Measurements from ENCODE around the gene GOLGA7B.
A peak's percentile ranks its signal among the peaks of the same experiment; 100 is the strongest.

The GOLGA7B gene

DNA sequence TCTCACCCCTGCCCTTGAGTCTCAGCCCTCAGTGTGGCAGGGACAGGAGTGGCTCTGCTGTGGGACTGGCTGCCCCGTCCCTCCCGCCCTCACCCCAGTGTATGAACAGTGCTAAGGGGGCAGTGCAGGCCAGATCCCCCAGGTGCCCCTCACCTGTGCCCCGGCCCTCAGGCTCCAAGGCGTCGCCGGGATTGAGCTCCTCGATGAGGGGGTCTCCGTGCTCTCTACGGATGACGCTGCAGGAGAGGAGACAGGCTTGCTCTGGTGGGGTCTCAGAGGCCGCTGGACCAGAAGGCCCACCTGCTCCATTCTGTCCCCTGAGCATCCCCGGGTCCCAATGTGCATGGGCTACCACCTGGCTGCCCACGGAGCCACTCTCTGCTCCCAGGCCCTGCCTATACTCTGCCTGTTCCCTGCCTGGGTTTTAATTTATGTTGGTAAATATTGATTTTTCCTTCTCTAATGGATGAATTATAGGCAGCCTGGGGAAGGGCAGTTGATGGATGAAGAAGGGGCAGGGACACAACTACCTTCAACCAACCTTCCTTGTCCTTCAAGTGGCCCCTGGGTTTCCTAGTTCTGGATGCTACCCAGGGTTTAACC is 47.2 kb downstream of the GOLGA7B start:
- peak; percentile 23 for DNase-seq

DNA sequence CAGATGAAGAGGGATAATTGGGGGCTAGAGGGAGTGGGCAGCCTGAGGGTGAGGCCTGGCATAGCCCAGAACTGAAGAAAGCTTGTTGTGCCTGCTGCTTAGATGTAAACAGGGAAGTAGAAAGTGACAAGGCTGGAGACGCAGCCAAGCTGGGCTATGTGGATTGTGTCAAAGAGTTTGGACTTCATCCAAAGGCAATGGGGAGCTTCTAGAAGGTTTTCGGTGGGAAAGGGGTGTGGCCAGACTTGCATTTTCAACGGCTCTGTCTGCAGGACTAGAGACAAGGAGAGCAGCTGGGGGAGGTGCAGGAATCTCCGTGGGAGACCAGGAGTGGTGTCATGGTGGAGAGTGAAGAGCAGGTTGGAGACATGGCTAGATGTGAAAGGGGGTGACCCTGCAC is 48.8 kb downstream of the GOLGA7B start:
- DNase-seq: no peak

DNA sequence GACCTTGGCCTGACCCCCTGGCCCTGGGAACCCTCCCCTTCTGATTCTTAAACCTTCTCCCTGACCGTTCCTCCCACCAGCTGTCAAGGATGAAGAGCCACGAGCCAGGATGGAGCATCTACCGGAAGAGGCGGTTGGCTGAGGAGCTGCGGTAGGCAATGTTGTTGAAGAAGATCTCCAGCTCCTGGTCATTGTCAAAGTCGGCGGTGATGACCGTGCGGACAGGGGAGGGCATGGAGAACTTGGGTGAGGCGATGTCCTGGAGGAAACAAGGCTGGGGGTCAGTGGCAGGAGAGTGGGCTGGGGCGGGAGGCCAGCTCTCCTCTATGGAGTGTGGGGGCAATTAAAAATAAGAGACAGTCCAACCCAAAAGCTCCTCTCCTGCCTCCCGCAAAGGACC is 51.7 kb downstream of the GOLGA7B start:
- DNase-seq: no peak

DNA sequence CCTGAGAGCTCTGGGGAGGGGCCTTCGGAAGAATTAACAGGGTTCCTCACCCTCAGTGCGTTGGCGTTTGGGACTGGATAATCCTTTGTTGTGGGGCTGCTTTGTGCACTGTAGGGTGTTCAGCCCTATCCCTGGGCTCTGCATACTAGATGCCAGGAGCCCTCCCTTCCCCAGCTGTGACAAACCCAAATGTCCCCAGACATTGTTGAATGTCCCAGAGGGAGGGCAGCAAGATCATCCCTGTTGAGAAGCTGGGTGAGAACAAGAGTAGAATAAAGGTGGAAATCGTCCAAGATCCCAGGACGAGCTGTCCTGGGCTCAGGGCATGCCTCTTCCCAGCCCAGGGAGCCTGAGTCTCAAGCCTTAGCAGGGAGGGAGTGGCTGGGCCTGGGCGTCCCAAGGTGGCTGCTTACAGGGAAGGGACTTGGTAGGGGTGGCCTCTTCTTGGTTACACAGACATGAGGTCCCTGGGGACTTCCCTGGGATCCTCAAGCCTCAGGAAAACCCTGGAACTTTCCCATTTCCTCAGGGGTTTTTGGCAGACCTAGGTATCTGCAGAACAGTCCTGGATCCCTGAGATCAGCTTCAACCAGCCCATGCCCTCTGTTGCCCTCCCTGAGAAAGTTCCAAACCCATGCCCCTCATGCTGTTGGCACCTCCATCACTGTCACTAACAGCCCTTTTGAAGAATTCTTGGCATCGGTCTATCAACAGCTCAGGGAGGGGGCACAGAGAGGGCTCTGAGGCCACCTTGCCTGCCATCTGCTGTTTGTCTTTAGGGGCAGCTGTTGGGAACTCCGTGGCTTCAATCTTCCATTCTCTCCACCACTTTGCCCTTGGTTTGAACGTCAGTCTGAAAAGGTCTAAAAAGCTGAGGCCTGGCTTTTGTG is 53.7 kb downstream of the GOLGA7B start:
- DNase-seq: no peak

- DNase-seq: no peak
Measured at GRCh38 chr10:97904018-97904381, 54.4 kb downstream of the GOLGA7B start.

GRCh38 chr10:97904576-97904975 is 54.9 kb downstream of the GOLGA7B start:
- DNase-seq: no peak

- DNase-seq: no peak
Measured at GRCh38 chr10:97905276-97905675, 55.6 kb downstream of the GOLGA7B start.

GRCh38 chr10:97907211-97907610 is 57.6 kb downstream of the GOLGA7B start:
- no peak for DNase-seq

DNA sequence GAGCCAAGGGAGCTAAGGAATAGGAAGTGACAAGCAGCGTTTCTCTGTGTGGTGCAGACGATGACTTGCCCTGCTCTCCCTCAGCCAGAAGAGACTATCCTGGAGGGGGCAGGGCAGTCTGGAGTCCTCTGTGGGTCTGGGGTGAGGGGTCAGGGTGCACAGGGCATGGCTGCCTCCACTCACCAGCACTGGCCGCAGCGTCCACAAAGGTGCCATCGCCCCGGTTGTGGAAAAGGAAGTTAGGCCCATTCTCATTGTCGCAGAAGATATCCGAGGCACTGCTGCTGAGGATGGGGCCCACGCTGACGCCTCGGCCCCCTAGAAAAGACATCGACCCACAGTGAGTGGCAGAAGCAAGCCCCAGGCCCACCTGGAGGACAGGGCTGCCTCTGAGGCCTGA is 58.2 kb downstream of the GOLGA7B start:
- no peak for DNase-seq

DNA sequence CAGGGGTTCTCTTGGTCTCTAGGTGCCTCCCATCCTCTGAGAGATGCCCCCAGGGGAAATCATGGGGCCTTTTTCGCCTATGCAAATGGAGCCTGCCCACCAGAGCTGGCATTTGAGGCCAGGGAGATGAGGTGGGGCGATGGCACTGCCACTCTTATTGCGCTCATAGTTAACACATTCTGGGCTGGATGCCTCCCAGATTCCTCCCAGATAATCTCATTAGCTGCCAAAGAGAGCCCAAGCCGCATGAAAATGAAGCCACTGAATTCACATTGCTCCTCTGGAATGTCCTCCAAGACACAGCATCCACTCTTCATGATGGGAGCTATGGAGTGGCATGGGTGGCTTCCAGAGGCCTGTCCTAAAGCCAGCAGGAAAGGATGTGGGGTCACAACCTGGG is 61.0 kb downstream of the GOLGA7B start:
- DNase-seq: no peak

DNA sequence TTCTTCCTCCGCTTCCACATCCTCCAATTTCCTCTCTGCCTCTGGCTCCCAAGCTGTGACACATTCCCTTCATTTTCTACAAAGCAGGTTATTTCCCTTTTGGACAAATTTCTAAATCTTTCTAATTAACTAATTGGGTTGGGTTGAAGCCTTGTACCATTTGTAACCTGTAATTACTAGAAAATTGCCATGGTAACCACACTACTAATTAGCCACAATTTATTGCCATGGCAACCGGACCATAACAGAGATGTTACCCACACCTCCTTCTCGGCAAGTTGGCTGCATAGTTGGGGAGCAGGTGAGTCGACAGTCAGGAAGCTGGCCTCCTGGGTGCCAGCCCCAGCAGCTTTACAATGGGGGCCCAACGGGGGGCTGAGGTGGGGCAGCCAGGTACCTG is 61.6 kb downstream of the GOLGA7B start:
- DNase-seq: peak; percentile 40

DNA sequence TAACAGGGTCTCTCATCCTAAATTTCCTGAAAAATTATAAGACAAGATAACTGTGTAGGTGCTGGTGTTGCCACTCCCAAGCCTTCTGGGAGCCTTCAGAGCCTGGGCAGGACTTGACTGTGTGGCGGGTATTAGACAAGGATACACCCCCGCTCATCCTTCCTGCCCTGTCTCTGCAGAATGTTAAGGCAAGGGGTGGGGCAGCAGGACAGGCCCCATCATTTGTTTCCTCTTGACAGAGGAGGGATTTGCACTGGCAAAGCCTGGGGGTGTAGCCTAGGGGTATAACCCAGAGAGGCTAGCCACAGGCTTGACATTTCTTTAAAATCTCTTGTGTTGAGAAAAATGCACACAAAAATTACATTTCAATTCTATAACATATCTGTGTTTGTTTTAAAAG is 63.5 kb downstream of the GOLGA7B start:
- DNase-seq: no peak

- DNase-seq: no peak
Measured at GRCh38 chr10:97913614-97914013, 64.0 kb downstream of the GOLGA7B start.

- DNase-seq: no peak
Measured at GRCh38 chr10:97914171-97914836, 64.7 kb downstream of the GOLGA7B start.

- DNase-seq: peak; percentile 16
Measured at GRCh38 chr10:97914837-97915211, 65.2 kb downstream of the GOLGA7B start.

DNA sequence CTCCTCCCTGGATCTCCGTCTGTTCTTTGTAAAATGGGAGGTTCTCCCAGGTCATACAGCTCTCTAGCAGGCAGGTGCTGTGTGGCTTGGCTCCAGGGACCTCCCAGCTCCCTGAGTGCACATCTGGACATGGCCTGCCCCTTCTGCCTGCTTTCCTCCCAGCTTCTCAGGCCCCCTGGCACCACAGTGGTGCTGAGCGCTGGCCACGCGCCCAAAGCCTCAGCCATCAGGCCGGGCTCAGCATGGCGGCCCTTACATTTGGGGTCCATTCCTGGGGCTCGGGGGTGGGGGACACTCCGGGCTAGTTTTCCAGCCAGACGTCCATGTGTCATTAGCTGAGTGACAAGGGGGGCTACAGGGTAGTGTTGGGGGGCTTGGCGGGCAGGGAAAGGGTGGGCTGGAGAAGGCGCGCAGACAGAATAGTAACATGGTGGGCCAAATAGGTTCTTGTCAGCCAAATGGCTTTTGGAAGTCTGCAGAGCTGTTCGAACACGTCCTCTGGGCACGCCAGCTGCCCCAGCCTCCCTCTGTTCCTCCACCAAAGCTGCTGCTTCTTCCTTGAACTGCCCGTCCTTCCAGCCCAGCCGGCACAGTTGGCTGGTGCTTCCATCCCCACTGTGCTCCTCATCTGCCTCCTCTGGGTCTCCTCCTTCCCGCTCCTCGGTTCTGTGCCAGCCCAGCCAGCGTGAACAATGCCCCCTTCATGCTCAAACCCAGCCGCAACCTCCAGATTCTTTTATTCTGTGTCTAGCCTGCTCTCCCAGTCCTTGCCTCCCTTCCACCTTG is 65.9 kb downstream of the GOLGA7B start:
- no peak for DNase-seq

- DNase-seq: no peak
Measured at GRCh38 chr10:97916586-97916985, 66.9 kb downstream of the GOLGA7B start.

DNA sequence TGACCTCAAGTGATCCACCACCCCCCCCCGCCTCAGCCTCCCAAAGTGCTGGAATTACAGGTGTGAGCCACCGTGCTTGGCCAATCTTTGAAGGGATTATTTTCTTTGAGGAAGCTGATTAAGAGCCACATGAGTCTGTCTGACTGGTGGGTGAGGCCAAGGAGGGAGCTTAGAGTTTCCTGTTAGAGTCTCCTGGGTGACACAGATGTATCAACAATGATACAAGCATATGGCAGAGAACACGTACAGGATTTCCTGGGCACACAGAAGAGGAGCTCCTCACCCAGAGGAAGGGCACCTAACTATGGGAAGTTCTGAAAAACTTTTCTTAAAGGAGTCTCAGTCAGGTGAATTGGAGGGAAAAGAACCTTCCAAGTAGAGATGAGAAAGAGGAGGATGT is 69.4 kb downstream of the GOLGA7B start:
- DNase-seq: no peak

DNA sequence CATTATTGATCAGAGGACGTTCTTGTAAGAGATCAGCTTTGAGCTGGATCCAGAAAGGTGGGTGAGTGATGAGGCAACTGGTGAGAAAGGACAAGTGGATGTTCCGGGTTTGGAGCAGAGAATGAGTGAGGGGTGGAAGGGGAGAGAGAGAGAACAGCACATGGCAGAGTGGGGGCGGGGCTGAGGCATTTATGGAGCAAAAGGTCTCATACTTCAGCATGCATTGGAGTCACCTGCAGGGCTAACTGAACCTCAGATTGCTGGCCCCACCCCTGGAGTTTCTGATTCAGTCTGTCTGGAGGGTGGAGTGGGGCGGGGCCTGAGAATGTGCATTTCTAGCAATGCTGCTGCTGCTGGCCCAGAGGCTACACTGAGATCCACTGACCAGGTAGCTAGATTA is 71.2 kb downstream of the GOLGA7B start:
- DNase-seq: no peak
